Astrocyte of the spinal cord (primary cell): Measurements from ENCODE around the gene ZNF783.
"Not testable (repeated sequence)": the region's sequence is repeated elsewhere in the genome, so short reads cannot be mapped to it uniquely, and the experiment has no call there.

Experiments
- DNase-seq: peaks from one replicate; pipeline ENCODE4 v3.0.0; 2011; ENCODE audit warnings: low read depth, low spot score
- H3K4me3 ChIP-seq: 2 replicates; pipeline ENCODE4 v1.5.1; 2011; ENCODE audit warnings: low read depth, mild to moderate bottlenecking, low read length, moderate library complexity
- CTCF ChIP-seq: IDR thresholded peaks from 2 replicates; pipeline ENCODE4 v1.5.1; 2012; ENCODE audit warnings: low read depth, mild to moderate bottlenecking, low read length, inconsistent platforms
- in situ Hi-C: cut with HindIII; loops from 2 replicates; pipeline ENCODE4 v1.10.0; 2017; ENCODE audit warnings: low sequenced_read_pairs

Gene ZNF783

GRCh38 chr7:149240637-149241036, 21.4 kb upstream of the ZNF783 start:
- no peak for DNase-seq
- in situ Hi-C loops, result no loop called here
- peak overlapping the region; percentile 63 for H3K4me3 ChIP-seq
- TF ChIP-seq CTCF, result no peak

GRCh38 chr7:149241696-149242095, 20.3 kb upstream of the ZNF783 start:
- in situ Hi-C loops, result no loop called here
- no peak for DNase-seq
- H3K4me3 ChIP-seq, result no peak overlapping the region
- no peak for TF ChIP-seq CTCF

GRCh38 chr7:149245244-149245643, 16.8 kb upstream of the ZNF783 start:
- in situ Hi-C loops, result no loop called here
- H3K4me3 ChIP-seq, result no peak overlapping the region
- no peak for DNase-seq
- no peak for TF ChIP-seq CTCF

- TF ChIP-seq CTCF, result no peak
- DNase-seq, result no peak
- in situ Hi-C loops, result no loop called here
- H3K4me3 ChIP-seq, result no peak overlapping the region
Observed at GRCh38 chr7:149245744-149246143, 16.3 kb upstream of the ZNF783 start.

GRCh38 chr7:149248777-149249176, 13.2 kb upstream of the ZNF783 start:
- TF ChIP-seq CTCF, result no peak
- DNase-seq, result no peak
- H3K4me3 ChIP-seq, result no peak overlapping the region
- in situ Hi-C loops, result no loop called here

GRCh38 chr7:149250151-149250550, 11.8 kb upstream of the ZNF783 start:
- in situ Hi-C loops, H3K4me3 ChIP-seq, DNase-seq: not testable (repeated sequence)

- not testable (repeated sequence) for H3K4me3 ChIP-seq
Observed at GRCh38 chr7:149251518-149251917, 10.5 kb upstream of the ZNF783 start.

GRCh38 chr7:149252378-149252777, 9.6 kb upstream of the ZNF783 start:
- DNase-seq, result no peak
- H3K4me3 ChIP-seq, result no peak overlapping the region
- no peak for TF ChIP-seq CTCF
- in situ Hi-C loops, result no loop called here

More at GRCh38 chr7:149251518-149251917, 10.5 kb upstream of the ZNF783 start:
- DNase-seq, in situ Hi-C loops: not testable (repeated sequence)
